B cell (primary cell): ENCODE results near the gene KRTAP4-5. TPM values are rescaled to one million over a fixed set of nuclear protein-coding genes. Genes with fewer than 3 reads are reported as not detected.
"Not testable (repeated sequence)": the region's sequence is repeated elsewhere in the genome, so short reads cannot be mapped to it uniquely, and the experiment has no call there.

Source experiments
- ATAC-seq: fragments of 200-7000 bp; cut with Tn5 transposase; one replicate; pipeline ENCODE4 v1.10.0; 2021; ENCODE audit warnings: low read depth, mild to moderate bottlenecking, moderate number of reproducible peaks, moderate library complexity
- CTCF ChIA-PET: fragments of 350-600 bp; sonication (Branson Sonifier 250); formaldehyde crosslinking; loops from one replicate; lab custom pipeline; 2021; ENCODE audit warnings: antibody characterized with exemption, inconsistent platforms; lab: Charles Lee
- POLR2A ChIA-PET: fragments of 350-600 bp; sonication (Branson Sonifier 250); formaldehyde crosslinking; loops from one replicate; lab custom pipeline; 2021; ENCODE audit warnings: antibody characterized with exemption; lab: Charles Lee
- DNase-seq: peaks from one replicate; pipeline ENCODE4 v3.0.0; 2013
- H2AFZ ChIP-seq: 2 replicates; pipeline ENCODE4 v1.6.1; 2012; ENCODE audit warnings: mild to moderate bottlenecking, low read depth, low read length; ENCODE audit not compliant: insufficient read depth, poor library complexity, severe bottlenecking
- H3K27ac ChIP-seq, 2 donors: 1 replicate in 1 of 2; 2 replicates in 1 of 2; pipeline ENCODE4 v1.5.1; 2012 to 2013; ENCODE audit warnings: low read length in 2 of 2, mild to moderate bottlenecking in 2 of 2, moderate library complexity in 1 of 2
- H3K27me3 ChIP-seq, 4 experiments: fragments of 200-600 bp in 1 of 4; sonication (generic) in 1 of 4; replicated peaks in 1 of 4; 1 replicate in 2 of 4; 2 replicates in 2 of 4; pipeline versions ENCODE4 v1.6.1 to v1.7.0; 2013 to 2016; ENCODE audit warnings: low read length in 3 of 4, mild to moderate bottlenecking in 2 of 4, mixed read lengths in 1 of 4, moderate library complexity in 1 of 4; ENCODE audit not compliant: insufficient read depth in 4 of 4, control insufficient read depth in 3 of 4; ENCODE audit errors: control extremely low read depth in 1 of 4
- H3K36me3 ChIP-seq, 2 experiments: replicated peaks in 1 of 2; 1 replicate in 1 of 2; 2 replicates in 1 of 2; pipeline versions ENCODE4 v1.6.1 to v1.7.1; 2013; ENCODE audit warnings: low read length in 1 of 2; ENCODE audit not compliant: insufficient read depth in 2 of 2, control insufficient read depth in 1 of 2; ENCODE audit errors: control extremely low read depth in 1 of 2, extremely low read depth in 1 of 2
- H3K4me1 ChIP-seq, 2 donors: fragments of 200-600 bp in 1 of 2; sonication (generic) in 1 of 2; 1 replicate in 1 of 2; 2 replicates in 1 of 2; pipeline versions ENCODE4 v1.5.1 to v1.6.1; 2013 to 2017; ENCODE audit warnings: low read length in 2 of 2; ENCODE audit not compliant: control insufficient read depth in 2 of 2, insufficient read depth in 2 of 2
- H3K4me2 ChIP-seq: replicated peaks from 2 replicates; pipeline ENCODE3; 2012; ENCODE audit warnings: mild to moderate bottlenecking, low read depth, low read length; ENCODE audit not compliant: poor library complexity, severe bottlenecking
- H3K4me3 ChIP-seq, 5 experiments: fragments of 200-600 bp in 1 of 5; sonication (generic) in 1 of 5; 1 replicate in 3 of 5; 2 replicates in 2 of 5; pipeline versions ENCODE4 v1.5.1 to v1.7.0; 2011 to 2016; ENCODE audit warnings: low read length in 4 of 5, mild to moderate bottlenecking in 4 of 5, low read depth in 2 of 5, control low read depth in 1 of 5, moderate library complexity in 1 of 5; ENCODE audit not compliant: insufficient read depth in 1 of 5; ENCODE audit errors: control extremely low read depth in 1 of 5, extremely low read depth in 1 of 5
- H3K79me2 ChIP-seq: fragments of 200-600 bp; sonication (generic); one replicate; pipeline ENCODE4 v1.6.0; 2016; ENCODE audit warnings: low read length; ENCODE audit not compliant: control insufficient read depth, insufficient read depth
- H3K9ac ChIP-seq: fragments of 200-600 bp; sonication (generic); 2 replicates; pipeline ENCODE4 v1.6.1; 2017; ENCODE audit warnings: mild to moderate bottlenecking, low read length, moderate library complexity
- H3K9me3 ChIP-seq, 3 donors: one replicate each; pipeline versions ENCODE4 v1.6.1 to v1.7.1; 2013; ENCODE audit warnings: low read length in 2 of 3; ENCODE audit not compliant: control insufficient read depth in 2 of 3, insufficient read depth in 1 of 3; ENCODE audit errors: control extremely low read depth in 1 of 3
- H4K20me1 ChIP-seq: 2 replicates; pipeline ENCODE4 v1.6.0; 2012; ENCODE audit warnings: mild to moderate bottlenecking, low read length; ENCODE audit not compliant: insufficient read depth, control insufficient read depth, poor library complexity, severe bottlenecking
- H3K27ac Mint-ChIP-seq: one replicate; pipeline ENCODE4 v1.8.0; 2021; ENCODE audit warnings: mixed read lengths
- H3K27me3 Mint-ChIP-seq: one replicate; pipeline ENCODE4 v1.8.0; 2021; ENCODE audit warnings: mixed read lengths
- H3K4me1 Mint-ChIP-seq: one replicate; pipeline ENCODE4 v1.8.0; 2021; ENCODE audit warnings: mixed read lengths
- H3K4me3 Mint-ChIP-seq: one replicate; pipeline ENCODE4 v1.8.0; 2021; ENCODE audit warnings: mixed read lengths
- H3K9me3 Mint-ChIP-seq: one replicate; pipeline ENCODE4 v1.8.0; 2022; ENCODE audit warnings: mixed read lengths; ENCODE audit not compliant: insufficient read depth
- CTCF ChIP-seq: fragments of 200-600 bp; IDR thresholded peaks from one replicate; pipeline ENCODE4 v1.8.0; 2022; ENCODE audit warnings: antibody characterized with exemption, mild to moderate bottlenecking
- EZH2 ChIP-seq: IDR thresholded peaks from 2 replicates; pipeline ENCODE4 v1.6.1; 2012; ENCODE audit warnings: borderline replicate concordance, low read depth, mild to moderate bottlenecking, moderate library complexity, low read length; ENCODE audit not compliant: insufficient read depth, poor library complexity, severe bottlenecking
- WGBS: methylation state at CpG from one replicate; pipeline ENCODE4 v1.1.5; 2013; ENCODE audit warnings: missing lambda C conversion rate; ENCODE audit not compliant: insufficient coverage; 5-methylcytosine and 5-hydroxymethylcytosine counted together
- intact Hi-C: fragments of 100-400 bp; cut with micrococcal nuclease; formaldehyde crosslinking; loops from one replicate; pipeline ENCODE4 v1.10.0; 2022
- polyA plus RNA-seq: library from polyadenylated mRNA; depleted of rRNA; stranded (reverse); fragments of >200 nt; gene quantifications from 2 replicates; pipeline ENCODE4 v1.2.3, GENCODE V29; 2012
- total RNA-seq, 2 donors: library from RNA; stranded (reverse); fragments of 120-200 nt in 1 of 2; gene quantifications; 1 replicate in 1 of 2; 2 replicates in 1 of 2; pipeline versions ENCODE4 v1.2.3 to v1.2.4, GENCODE V29; 2013 to 2022

The KRTAP4-5 gene
- total and polyA plus RNA-seq, 2 donors (not counting 1 experiment from before 2014, with no cell fraction given), result not detected

GRCh38 chr17:41190328-41190727 lies 40.7 kb upstream of the KRTAP4-5 start:
- ChIA-PET POLR2A (no interaction called here), CTCF (no interaction called here)
- H3K4me1 Mint-ChIP-seq, result no peaks in the 10 kb centered on the region
- H2AFZ ChIP-seq, result no peak overlapping the region
- 100% methylated on average over 3 of the region's 3 CpGs for WGBS
- no peak overlapping the region for H3K27ac Mint-ChIP-seq
- ATAC-seq (no peak), DNase-seq (no peak)
- no peaks in the 10 kb centered on the region for H3K9me3 Mint-ChIP-seq
- no peaks in the 10 kb centered on the region for H3K36me3 ChIP-seq
- H3K4me2 ChIP-seq, result no peak overlapping the region
- no peaks in the 10 kb centered on the region for H3K4me1 ChIP-seq
- H3K27me3 ChIP-seq, result no peaks in the 10 kb centered on the region
- no peak overlapping the region for H3K9ac ChIP-seq
- no peak overlapping the region for H3K27ac ChIP-seq
- H3K4me3 ChIP-seq, result no peak overlapping the region
- intact Hi-C loops, result loop anchor here (10.0 kb wide), 1 partner anchor 226 kb away; the partner anchor contains the start of gene KRT39
- H3K27me3 Mint-ChIP-seq, result peaks cover 41% of the 10 kb centered on the region
- H4K20me1 ChIP-seq, result no peaks in the 10 kb centered on the region
- peaks cover 0 to 4% (median 0%) of the 10 kb centered on the region in 3 donors for H3K9me3 ChIP-seq
- no peak overlapping the region for H3K4me3 Mint-ChIP-seq
- TF ChIP-seq CTCF (no peak), EZH2 (no peak)
- H3K79me2 ChIP-seq, result no peaks in the 10 kb centered on the region

- H3K9ac ChIP-seq, H3K27me3 ChIP-seq, H3K79me2 ChIP-seq, H3K36me3 ChIP-seq, ATAC-seq, POLR2A ChIA-PET, H3K9me3 ChIP-seq, H4K20me1 ChIP-seq, H3K9me3 Mint-ChIP-seq, H3K27ac ChIP-seq, H3K4me2 ChIP-seq, DNase-seq, H3K4me3 Mint-ChIP-seq, H3K27ac Mint-ChIP-seq, H3K4me1 ChIP-seq, H2AFZ ChIP-seq, H3K4me1 Mint-ChIP-seq, H3K4me3 ChIP-seq: not testable (repeated sequence)
- WGBS, result 82% methylated on average over 1 of the region's 1 CpG
- CTCF ChIA-PET, result interaction anchor here (1.2 kb wide), 1 partner anchor 11 kb away, joined by 3 read pairs; no protein-coding TSS in a partner anchor
- peaks cover 41% of the 10 kb centered on the region for H3K27me3 Mint-ChIP-seq
- intact Hi-C loops, result loop anchor here (10.0 kb wide), 1 partner anchor 225 kb away; the partner anchor contains the start of gene KRT39
Measured at GRCh38 chr17:41189837-41190318, 40.3 kb upstream of the KRTAP4-5 start, which contains the start of gene KRTAP9-1. KRTAP9-1 (plus strand) TSS chr17:41189887; CDS start chr17:41189887, 0 bp downstream.
